GM12891 (cell line): ENCODE data around the gene CCRL2.

Source experiments
- POLR2A ChIP-seq: IDR thresholded peaks from 2 replicates; pipeline ENCODE4 v1.6.1; 2011; ENCODE audit warnings: low read depth, low read length, control low read depth
- POLR2AphosphoS5 ChIP-seq: IDR thresholded peaks from 2 replicates; pipeline ENCODE4 v1.6.1; 2011; ENCODE audit warnings: low read depth, low read length, control low read depth

GRCh38 chr3:46400846-46401245 lies 6.2 kb upstream of the CCRL2 start:
- TF ChIP-seq POLR2A (no peak), POLR2AphosphoS5 (no peak)
